GM21717 (cell line): ENCODE data around the gene DEFB118.
"Not testable (repeated sequence)": the region's sequence is repeated elsewhere in the genome, so short reads cannot be mapped to it uniquely, and the experiment has no call there.

Experiments used
- ATAC-seq: cut with Tn5 transposase; IDR thresholded peaks from one replicate; pipeline ENCODE4 v1.9.1; 2021; ENCODE audit warnings: mild to moderate bottlenecking, moderate library complexity; ENCODE audit not compliant: unreplicated experiment

The DEFB118 gene, protein sequence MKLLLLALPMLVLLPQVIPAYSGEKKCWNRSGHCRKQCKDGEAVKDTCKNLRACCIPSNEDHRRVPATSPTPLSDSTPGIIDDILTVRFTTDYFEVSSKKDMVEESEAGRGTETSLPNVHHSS

DNA sequence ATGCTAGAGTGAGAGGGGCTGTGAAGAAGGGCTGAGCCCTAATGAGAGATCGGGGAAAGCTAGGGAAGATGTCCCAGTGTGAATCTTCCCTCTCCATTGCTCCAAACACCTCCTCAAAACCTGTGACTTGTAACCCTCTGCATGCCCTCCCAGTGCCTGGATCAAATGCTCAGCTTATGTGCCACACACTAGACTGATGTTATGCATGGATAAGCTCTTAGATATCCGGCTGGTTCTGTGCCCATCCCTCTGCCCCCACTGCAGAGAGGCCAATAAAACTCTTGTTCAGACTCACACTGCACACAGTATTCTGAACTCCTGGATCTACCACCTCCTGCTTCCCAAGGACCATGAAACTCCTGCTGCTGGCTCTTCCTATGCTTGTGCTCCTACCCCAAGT, at the start of gene DEFB118:
Gene DEFB118 (plus strand): TSS at position 301 of the 400 bp plus-strand sequence. CDS start 50 bp downstream, at position 351.
- ATAC-seq: no peak

GRCh38 chr20:31322504-31322903, 45.9 kb upstream of the DEFB118 start:
- ATAC-seq: no peak

DNA sequence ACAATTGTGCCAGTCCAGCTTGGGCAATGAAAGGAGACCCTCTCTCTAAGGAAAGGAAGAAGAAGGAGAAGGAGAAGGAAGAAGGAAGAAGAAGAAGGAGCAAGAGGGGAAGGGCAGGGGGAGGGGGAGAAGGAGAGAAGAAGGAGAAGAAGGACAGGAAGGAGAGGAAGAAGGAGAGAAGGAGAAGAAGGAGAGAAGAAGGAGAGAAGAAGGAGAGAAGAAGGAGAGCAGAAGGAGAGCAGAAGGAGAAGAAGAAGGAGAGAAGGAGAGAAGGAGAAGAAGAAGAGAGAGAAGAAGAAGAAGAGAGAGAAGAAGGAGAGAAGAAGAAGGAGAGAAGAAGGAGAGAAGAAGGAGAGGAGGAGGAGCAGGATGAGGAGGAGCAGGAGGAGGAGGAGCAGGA, 37.5 kb upstream of the DEFB118 start:
- ATAC-seq: no peak

DNA sequence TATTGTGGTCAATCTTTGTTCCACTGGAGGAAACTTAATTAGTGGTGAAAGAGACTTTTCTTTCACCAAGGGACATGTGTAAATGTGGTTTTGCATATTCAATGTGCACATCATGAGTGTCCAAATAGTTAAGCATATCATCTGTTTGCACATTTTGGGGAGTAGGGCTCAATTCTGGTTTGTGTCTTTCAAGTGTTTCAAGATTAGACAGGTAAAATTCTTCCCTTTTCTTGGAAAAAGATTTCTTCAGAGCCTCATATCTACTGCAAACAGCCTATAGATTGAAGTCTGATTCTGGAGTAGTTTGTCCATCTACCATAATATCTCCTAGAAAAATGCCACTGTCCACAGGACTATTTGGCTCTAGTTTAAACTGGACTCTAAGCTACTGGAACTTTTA, 26.9 kb upstream of the DEFB118 start:
- no peak for ATAC-seq

DNA sequence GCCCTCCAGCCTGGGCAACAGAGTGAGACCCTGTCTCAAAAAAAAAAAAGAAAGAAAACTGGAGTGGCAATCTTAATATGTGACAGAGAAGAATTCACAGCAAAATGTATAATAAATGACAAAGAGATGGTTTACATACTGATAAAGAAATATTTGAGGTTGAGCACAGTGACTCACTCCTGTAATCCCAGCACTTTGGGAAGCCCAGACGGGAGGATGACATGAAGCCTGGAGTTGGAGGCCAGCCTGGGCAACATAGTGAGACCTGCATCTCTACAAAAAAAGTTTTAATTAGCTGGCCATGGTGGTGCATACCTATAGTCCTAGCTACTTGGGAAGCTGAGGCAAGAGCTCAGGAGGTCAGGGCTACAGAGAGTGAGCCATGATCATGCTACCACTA, 12.4 kb upstream of the DEFB118 start:
- no peak for ATAC-seq

GRCh38 chr20:31363295-31363694, 5.1 kb upstream of the DEFB118 start:
- no peak for ATAC-seq

- not testable (repeated sequence) for ATAC-seq
Observed at GRCh38 chr20:31364272-31364671, 4.1 kb upstream of the DEFB118 start.

- no peak for ATAC-seq
Observed at GRCh38 chr20:31374346-31374745, 5.9 kb downstream of the DEFB118 start.

DNA sequence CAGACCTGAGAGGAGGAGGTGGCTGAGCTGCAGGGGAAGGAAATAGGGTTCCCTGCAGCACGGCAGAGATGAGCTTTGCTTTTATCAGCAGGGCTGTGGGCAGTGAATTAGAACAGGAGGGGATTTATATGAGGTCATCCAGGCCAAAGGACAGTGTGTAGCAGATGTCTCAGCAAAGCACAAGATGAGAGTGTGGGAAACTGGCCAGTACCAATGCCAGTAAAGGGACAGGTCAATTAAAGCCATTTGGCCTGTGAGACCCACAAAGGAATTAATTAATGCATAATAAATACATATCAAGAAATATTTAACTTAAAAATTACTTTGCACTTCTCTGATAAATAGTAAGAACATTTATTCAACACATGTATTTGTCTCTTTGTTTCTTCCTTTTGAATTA, 22.1 kb downstream of the DEFB118 start, which contains the start of gene DEFB119:
Gene DEFB119 (minus strand): TSS at position 101 of the 400 bp plus-strand sequence. CDS start 107 bp downstream, outside the sequence.
- ATAC-seq: no peak

GRCh38 chr20:31392836-31393235, 24.4 kb downstream of the DEFB118 start:
- ATAC-seq: no peak

DNA sequence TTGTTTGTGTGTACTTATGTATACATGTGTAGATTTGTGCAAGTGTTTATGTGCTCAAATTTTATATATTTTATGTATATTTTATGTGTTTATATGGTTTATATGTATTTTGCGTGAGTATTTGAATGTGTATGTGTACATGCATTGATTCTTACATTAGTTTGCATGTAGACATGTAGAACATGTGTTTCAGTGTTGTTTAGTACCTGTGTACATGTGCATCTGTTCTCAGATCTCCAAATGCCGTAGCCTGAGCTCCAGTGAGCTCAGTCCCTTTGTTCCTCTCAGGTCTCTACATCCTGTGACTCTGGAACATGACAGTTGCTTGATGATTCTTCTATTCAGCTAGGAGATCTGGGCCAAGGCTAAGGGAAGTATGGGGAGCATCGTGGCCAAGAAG, 26.5 kb downstream of the DEFB118 start:
- no peak for ATAC-seq

GRCh38 chr20:31403886-31404285, 35.5 kb downstream of the DEFB118 start:
- no peak for ATAC-seq

GRCh38 chr20:31406115-31406514, 37.7 kb downstream of the DEFB118 start, which contains the start of gene DEFB121:
Gene DEFB121 (minus strand): TSS chr20:31406215. CDS start chr20:31406152, 63 bp downstream.
- no peak for ATAC-seq

DNA sequence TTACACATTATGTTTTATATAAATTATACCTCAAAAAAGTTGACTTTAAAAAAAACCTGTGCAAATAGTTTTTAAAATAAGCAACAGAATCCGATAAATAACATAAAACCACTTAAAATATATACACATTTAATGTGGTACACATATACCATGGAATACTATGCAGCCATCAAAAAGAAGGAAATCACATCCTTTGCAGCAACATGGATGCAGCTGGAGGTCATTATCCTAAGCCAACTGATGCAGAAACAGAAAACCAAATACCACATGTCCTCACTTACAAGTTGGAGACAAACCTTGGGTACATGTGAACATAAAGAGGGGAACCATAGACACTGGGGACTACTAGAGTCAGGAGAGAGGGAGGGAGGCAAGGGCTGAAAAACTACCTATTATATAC, 41.6 kb downstream of the DEFB118 start:
- no peak for ATAC-seq

GRCh38 chr20:31414381-31414780, 46.0 kb downstream of the DEFB118 start:
- ATAC-seq: no peak

- ATAC-seq: no peak
Observed at GRCh38 chr20:31415653-31416052, 47.3 kb downstream of the DEFB118 start.

DNA sequence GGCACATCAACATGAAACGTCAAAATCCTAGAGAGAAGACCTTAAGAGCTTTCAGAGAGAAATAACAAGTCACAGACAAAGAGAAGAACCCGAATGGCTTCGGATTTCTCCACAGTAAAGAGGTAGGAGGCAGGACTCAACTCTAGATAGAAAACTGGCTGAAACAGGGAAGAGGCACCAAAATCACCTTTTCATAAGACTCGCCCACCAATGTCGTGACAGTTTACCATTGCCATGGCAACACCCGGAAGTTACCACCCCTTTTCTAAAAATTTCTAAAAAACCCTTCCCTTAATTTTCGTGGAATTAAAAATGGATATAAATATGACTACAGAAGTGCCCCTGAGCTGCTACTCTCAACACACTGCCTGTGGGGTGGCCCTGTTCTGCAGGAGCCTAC, 49.9 kb downstream of the DEFB118 start:
- ATAC-seq: no peak
